ENCODE data around the gene PPY. TPM values are rescaled to one million over a fixed set of nuclear protein-coding genes. Genes with fewer than 3 reads are reported as not detected.

The PPY gene
- total RNA-seq, 1 experiment from 2014 or later: not detected

GRCh38 chr17:43920500-43921095, 21.7 kb downstream of the PPY start:
- Histone ChIP-seq H3K4ac (ENCODE audit: low read depth, low read length) (no peak overlapping the region), H4K5ac (ENCODE audit: insufficient read length, low read depth, low read length) (no peak overlapping the region), H4K91ac (ENCODE audit: insufficient read length, low read depth, low read length) (no peak overlapping the region), H2BK5ac (ENCODE audit: insufficient read length, low read length) (no peak overlapping the region), H3T11ph (ENCODE audit: low read length) (no peak overlapping the region), H4K8ac (replicated peaks; ENCODE audit: insufficient read length, low read depth, low read length) (no peak overlapping the region), H3K27me3 (ENCODE audit: insufficient read depth, low read length) (no peaks in the 10 kb centered on the region; the same call in 1 of the 2 replicates), H2AFZ (ENCODE audit: low read length) (no peak overlapping the region), H3K27ac (ENCODE audit: insufficient read length, low read depth, low read length) (no peak overlapping the region), H3K14ac (ENCODE audit: insufficient read depth, low read length) (no peak overlapping the region; the same call in 1 of the 2 replicates), H3K23me2 (ENCODE audit: insufficient read length, low read depth, low read length, poor library complexity, severe bottlenecking) (no peaks in the 10 kb centered on the region), H3K18ac (ENCODE audit: insufficient read length, low read depth, low read length) (no peak overlapping the region), H4K20me1 (ENCODE audit: control insufficient read depth, insufficient read depth, insufficient read length) (no peaks in the 10 kb centered on the region), H3K9ac (ENCODE audit: extremely low read depth, insufficient read length, low read length) (no peak overlapping the region), H3K79me1 (ENCODE audit: insufficient read depth, low read depth, low read length, poor library complexity, severe bottlenecking) (no peaks in the 10 kb centered on the region), H2BK20ac (ENCODE audit: low read depth, low read length, poor library complexity, severe bottlenecking) (no peak overlapping the region), H3K56ac (ENCODE audit: insufficient read length, low read depth, low read length) (no peak overlapping the region), H3K4me2 (ENCODE audit: insufficient read depth, insufficient read length, low read length) (no peak overlapping the region), H3K23ac (ENCODE audit: insufficient read length, low read depth, low read length) (no peak overlapping the region), H3K9me3 (ENCODE audit: control insufficient read depth, low read depth, low read length) (no peaks in the 10 kb centered on the region), H3K4me1 (ENCODE audit: insufficient read depth, low read length) (no peaks in the 10 kb centered on the region), H3K79me2 (ENCODE audit: insufficient read depth, low read length) (no peaks in the 10 kb centered on the region), H2BK15ac (ENCODE audit: low read depth, low read length) (no peak overlapping the region), H2BK120ac (ENCODE audit: low read depth, low read length, poor library complexity, severe bottlenecking) (no peak overlapping the region), H2AK5ac (ENCODE audit: insufficient read length, low read length) (no peak overlapping the region), H2BK12ac (ENCODE audit: insufficient read length, low read depth, low read length) (no peak overlapping the region)
- H3K27me3 Mint-ChIP-seq (ENCODE audit: low read depth): peaks cover 43% of the 10 kb centered on the region
- no peak for DNase-seq
- H3K36me3 Mint-ChIP-seq (ENCODE audit: insufficient read depth in 1 of 3, low read depth in 3 of 3): no peaks in the 10 kb centered on the region
- peaks cover 18 to 24% of the 10 kb centered on the region in 2 experiments for H3K4me1 Mint-ChIP-seq
- H3K9me3 Mint-ChIP-seq: peaks cover 0 to 5% of the 10 kb centered on the region in 2 experiments; a peak in 4 of 5 replicates
- no peak for TF ChIP-seq CTCF (conservative IDR thresholded peaks at IDR 0.05)
- no peak overlapping the region for H3K4me3 Mint-ChIP-seq
- H3K27ac Mint-ChIP-seq: no peak overlapping the region
- no CpG with 5 or more reads among the region's 10 CpGs for WGBS (ENCODE audit: extremely low coverage, insufficient read length, low lambda C conversion rate)

Measured in H9 (cell line).